HG02840 (cell line): ENCODE results near the gene SLC7A4.

Experiments
- ATAC-seq: cut with Tn5 transposase; IDR thresholded peaks from one replicate; pipeline ENCODE4 v1.9.1; 2021; ENCODE audit warnings: mild to moderate bottlenecking, moderate library complexity, moderate number of reproducible peaks; ENCODE audit not compliant: unreplicated experiment, low FRiP score

The SLC7A4 gene

DNA sequence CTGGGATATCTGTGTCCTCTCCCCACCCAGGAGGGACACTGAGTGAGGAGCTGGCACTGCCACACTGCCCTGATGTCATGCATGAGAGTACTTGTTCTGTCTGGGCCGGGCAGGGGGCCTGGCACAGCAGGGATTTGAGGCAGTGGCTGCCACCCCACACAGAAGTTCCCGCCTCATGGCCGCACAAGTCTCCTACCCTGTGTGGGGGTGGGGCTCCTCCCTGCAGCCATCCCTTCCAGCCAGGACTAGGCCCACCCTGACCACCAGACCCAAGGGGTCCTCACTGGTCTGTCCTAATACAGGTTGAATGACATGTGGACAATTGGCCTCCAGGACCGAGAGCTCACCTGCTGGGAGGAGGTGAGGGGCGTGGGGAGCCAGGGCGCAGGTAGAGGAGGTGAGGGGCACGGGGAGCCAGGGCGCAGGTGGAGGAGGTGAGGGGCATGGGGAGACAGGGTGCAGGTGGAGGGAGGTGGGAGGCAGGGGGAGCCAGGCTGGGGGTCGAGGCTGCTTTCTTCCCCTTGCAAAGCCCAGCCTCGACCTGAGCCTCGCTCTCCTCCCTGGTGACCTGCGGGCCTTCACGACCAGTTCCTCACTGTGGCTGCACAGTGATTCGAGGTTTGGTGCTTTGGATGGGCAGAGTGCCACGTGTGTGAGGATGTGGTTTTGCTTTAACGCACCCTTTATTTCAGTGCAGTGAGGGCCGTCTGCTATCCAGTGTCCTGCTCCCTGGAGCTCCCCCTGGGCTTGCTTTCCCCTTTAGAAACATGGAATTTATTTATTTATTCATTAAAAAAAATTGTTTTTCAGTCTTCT, 42.8 kb downstream of the SLC7A4 start:
- ATAC-seq, result no peak

DNA sequence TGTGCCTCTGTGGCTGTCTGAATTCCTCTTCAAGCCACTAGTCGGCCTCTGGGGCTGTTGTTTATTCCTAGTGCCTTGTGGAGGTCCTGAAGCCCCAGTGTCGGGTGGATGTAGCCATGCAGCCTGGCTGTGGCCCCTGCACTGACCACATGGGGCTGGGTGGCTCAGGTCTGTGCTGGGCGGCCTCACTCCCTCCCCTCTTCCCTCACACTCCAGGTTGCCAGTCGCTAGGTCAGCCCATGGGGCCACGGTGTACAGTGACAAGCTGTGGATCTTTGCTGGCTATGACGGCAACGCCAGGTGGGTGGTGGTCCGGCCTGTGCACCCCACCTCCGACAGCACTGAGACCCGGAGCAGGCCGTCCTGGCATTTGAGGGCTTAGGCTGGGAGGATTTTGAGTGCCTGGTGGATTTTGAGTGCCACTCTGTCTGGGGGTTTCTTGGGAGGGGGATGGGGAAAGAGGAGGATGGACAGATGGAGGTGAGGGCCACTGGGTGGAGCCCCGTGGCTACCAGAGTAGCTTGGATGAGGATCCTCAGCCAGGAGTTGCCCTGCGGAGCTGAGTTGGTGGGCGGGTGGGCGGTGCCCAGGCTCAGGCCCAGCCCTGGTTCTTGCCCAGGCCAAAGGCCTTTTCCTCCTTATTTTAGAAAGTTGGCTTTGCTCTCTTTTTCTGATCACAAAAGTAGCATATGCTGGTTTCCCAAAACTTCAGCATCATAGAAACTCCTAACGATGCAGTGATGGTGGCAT, 43.6 kb downstream of the SLC7A4 start:
- ATAC-seq, result no peak

DNA sequence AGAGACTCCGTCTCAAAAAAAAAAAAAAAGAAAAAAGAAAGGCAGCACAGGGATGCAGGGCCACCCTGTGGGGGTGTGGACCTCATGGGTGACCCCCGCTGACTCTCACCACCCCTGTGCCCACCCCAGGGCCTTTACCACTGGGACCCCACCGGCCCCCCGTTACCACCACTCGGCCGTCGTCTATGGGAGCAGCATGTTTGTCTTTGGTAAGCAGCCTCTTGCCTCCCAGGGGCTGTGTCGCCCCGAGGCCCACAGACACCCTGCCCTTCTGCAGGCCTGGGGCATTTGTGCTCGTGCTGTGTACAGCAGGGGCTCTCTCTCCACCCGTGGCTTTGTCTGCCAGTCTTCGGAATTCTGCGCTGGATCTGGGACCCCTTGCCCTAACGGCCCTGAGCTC, 45.0 kb downstream of the SLC7A4 start:
- ATAC-seq, result no peak

DNA sequence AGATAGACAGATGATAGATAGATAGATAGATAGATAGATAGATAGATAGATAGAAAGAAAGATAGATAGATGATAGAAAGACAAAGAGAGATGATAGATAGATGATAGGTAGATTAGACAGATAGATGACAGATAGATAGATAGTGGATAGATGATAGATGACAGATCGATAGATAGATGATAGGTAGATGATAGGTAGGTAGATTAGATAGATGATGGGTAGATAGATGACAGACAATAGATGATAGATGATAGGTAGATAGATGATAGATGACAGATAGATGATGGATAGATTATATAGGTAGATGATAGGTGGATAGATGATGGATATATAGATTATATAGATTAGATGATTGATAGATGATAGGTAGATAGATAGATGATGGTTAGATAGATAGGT, 46.0 kb downstream of the SLC7A4 start:
- ATAC-seq, result no peak

DNA sequence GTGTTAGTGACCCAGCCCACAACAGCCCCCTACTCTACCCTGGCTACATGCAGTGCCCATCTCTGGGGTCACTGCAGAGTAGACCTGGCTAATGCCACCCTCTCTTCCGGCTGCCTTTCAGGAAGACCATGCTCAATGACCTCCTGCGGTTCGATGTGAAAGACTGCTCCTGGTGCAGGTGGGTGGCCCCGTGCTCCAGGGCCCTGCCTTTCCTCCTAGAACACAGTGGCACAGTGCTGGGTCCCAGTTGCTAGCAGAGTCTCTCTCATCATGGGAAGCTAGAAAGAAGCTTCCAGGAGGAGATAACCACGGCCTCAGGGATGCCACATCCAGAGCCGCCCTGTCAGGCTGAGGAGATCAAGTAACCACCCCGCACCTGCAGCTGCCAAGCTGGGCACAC, 46.6 kb downstream of the SLC7A4 start:
- no peak for ATAC-seq

DNA sequence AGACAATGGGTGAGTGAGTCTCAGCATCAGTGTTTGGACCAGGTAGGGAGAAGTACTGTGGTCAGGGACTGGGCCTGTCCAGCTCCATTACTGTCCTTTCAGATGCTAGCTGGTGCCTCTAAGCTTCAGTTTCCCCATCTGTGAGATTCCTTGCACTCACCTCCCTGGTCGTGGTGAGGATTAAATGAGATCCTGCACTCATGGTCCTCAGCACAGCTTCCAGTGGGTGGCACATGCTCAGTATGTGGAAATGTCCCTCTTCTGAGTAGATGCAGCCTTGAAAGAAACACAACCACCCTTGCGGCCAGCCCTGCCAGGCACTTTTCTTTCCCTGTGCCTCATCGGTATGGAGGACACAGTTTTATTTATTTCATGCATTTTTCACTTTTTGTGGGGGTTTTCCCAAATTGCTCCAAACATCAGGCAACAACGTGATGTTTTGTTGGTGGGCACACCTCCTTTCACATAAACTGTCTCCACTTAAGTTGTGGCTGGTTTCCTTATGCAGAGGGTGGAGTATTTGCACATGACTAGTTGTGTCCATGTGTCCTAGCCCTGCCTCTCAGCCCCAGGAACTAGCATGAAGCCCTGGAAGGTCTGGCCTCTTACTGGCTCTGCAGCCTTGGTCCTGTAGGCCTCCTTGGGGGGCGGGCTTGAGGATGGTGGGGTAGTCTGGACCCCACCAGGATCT, 49.1 kb downstream of the SLC7A4 start:
- ATAC-seq, result no peak

DNA sequence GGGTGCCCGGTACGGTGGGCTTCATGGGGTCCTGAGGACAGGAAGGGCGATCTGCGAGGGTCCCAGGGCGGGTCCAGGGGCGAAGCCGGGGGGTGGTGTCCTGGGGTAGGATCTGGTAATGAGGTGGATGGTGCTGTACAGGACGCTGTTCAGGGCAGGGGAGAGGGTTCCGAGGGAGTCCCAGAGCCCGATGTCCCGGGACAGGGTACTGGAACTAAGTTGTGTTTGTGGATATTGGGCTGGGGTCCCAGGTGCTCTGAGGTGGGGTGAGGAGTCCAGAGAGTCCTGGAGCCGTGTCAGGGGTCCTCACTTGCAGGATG, 49.8 kb downstream of the SLC7A4 start:
- ATAC-seq, result peak; percentile 8

DNA sequence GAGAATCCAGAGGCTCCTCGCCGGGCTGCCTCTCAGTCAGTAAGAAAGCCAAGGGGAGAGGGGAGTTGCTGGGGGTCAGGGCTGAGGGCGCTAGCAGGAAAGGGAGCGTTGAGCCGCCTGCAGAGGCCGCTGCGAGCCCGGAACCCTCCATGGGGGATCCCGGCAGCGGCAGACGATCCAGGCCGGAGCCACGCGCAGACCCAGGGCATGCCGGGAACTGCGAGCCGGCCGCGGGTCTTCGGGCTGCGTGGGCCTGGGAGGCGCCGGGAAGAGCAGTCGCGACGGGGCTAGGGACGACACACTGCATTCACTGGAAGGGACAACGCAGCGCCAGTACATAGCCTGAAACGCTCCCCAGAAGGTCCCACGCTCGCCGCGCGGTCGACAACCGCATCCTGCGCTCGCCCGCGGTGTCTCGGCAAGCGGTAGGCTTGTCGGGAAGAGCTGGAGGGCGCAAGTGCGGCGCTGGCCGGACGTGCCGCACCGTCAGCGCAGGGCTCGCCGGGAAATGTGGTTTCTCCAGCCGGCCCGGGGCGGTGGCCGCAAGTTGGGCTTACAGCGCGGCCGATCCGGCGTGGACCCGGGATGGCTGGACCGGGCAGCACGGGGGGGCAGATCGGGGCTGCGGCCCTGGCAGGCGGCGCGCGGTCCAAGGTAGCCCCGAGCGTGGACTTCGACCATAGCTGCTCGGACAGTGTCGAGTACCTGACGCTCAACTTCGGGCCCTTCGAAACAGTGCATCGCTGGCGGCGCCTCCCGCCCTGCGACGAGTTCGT, 50.4 kb downstream of the SLC7A4 start, which contains the start of gene LZTR1:
LZTR1 (plus strand) TSS at position 511 of the 776 bp plus-strand sequence; CDS start at position 586, 75 bp downstream.
- peak; percentile 79 for ATAC-seq

DNA sequence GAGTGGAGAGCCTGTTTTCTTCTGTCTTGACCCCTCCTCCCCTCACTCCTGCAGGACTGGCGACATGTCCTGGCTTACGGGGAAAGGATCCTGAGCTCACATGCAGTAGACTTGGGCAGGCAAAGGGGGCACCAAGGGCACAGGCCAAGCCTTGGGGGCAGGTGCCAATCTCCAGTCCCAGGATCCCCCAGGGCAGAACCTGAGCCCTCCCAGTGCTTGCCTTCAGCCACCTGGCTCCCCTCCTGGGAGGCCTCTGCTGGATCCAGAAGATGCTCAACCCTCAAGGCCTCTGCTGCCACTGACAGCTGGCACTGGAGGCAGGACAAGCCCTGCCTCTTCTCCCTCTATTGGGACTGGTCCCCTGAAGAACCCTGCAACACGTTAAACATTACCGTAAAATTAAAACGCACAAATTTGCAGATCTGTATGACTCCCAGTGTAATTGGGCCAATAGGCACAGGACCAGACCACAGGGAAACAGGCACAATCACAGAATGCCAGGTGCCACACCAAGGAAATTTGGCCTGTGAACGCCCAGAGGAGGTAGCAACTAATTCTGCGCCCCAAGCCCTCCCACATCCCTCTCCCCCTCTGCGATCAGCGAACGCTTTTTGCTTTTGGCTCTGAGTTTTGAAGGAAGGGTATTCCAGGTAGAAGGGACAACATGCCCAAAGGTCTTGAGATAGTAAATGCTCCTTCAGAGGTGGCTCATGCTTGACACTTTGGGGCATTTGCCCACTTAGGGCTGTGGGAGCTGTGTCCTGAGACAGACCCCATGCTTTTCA, 51.2 kb downstream of the SLC7A4 start:
- ATAC-seq, result no peak

DNA sequence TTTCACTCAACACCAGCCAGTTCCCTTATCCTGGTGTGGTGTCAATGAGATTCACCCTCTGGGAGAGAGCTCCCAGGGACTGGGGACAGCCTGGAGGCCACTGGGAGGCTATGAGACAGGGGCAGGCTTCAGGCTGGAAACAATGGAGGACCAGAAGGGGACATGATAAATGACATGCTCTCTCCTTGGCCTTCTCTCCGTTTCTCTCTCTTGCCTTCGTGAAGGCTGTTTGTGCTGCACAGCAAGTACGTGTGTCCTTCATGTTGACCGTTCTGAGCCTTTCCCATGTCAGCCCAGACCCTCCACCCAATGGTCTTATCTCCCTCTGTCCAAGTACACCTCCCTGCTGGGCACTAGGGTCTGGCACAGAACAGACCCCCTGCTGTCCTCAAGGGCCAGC, 51.8 kb downstream of the SLC7A4 start:
- ATAC-seq, result no peak

DNA sequence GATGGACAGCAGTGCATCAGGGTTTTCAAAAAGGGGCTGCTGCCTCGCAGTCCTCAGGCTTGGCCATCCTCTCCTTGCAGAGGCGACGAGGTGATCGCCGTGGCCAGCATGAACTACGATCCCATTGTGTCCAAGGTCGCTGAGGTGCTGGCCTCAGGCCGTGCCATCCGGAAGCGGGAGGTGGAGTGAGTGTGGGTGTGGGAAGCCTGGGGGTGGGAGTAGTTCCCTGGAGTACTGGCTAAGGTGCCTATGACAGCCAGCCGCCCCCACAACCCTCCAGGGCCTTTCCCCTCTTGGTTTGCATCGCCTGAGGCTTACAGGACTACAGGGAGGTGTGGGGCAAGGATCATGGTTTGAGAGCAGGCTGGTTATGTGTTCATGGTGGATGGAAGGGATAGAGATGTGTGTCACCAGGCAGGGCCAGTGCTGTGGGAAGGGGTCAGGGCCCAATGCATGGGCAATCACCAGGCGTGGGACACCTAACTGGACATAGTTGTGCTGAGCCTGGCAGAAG, 52.4 kb downstream of the SLC7A4 start:
- no peak for ATAC-seq

DNA sequence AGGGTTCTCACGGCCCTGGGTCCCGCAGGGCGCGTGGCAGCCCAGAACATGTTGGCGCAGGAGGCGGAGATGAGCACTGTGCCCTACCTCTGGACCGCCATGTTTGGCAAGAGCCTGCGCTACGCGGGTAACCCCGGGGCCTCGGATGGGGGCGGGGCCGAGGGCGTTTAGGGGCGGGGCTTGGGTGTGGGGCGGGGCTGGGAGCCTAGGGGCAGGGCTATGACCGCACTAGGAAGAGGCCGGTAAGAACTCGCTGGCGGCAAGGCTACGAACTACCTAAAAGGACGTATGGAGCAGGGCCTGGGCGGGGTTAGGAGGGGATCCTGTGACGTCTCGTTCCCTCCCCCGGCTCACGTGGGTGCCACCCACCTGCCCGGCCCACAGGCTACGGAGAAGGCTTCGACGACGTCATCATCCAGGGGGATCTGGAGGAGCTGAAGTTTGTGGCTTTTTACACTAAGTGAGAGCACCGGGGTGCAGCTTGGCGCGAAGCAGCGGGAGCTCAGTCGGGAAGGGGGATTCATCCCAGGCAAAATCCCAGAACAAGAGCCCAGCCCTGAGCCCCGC, 53.0 kb downstream of the SLC7A4 start:
- ATAC-seq, result no peak
